ENCODE data around the gene TMEM40. TPM values are rescaled to one million over a fixed set of nuclear protein-coding genes. Genes with fewer than 3 reads are reported as not detected.

The TMEM40 gene
- total RNA-seq, 6 experiments from 2014 or later: 0.35 to 1.1 (median 0.51) TPM; not detected in 3

DNA sequence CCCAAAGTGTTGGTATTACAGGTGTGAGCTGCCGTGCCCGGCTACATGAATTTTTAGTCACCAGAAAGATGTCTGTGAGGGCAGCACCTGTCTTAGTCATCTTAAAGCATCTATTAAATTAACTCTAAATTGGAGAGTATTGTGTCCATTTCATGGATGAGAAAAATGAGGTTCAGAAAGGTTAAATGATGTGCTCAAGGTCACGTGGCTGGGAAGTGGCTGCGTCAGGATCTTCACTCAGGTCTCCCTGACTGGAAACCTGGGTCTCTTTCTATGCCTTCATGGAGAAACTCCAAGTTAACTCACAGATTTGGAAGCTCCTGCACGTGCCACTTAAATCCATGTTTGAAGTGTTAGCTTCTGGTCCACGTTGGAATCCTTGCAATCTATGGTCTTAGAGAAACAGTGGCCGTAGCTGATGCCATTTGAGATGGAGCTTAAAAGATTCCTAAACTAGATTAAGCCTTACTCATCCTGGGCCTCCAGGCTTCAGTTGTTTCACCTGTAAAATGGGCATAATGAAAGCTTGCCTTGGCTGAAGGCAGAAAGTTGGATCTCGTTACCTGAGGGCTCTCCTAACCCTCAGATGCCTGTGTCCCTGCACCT, 5.2 kb upstream of the TMEM40 start:
- DNase-seq (no peak), ATAC-seq (no peak)
- H3K4me3 ChIP-seq: no peak overlapping the region
- intact Hi-C loops (cut with DNase I): no loop called here
- TF ChIP-seq CTCF (IDR thresholded peaks at IDR 0.05): no peak
- TF ChIP-seq POLR2A (IDR thresholded peaks at IDR 0.05): no peak
- H3K27me3 ChIP-seq: no peaks in the 10 kb centered on the region
- WGBS (ENCODE audit: insufficient coverage, low coverage, low lambda C conversion rate, missing lambda C conversion rate): 86% methylated on average over 6 of the region's 8 CpGs
- no peak overlapping the region for H3K27ac ChIP-seq
- H3K36me3 ChIP-seq: no peaks in the 10 kb centered on the region
- no peaks in the 10 kb centered on the region for H3K9me3 ChIP-seq
- no peaks in the 10 kb centered on the region for H3K4me1 ChIP-seq

GRCh38 chr3:12759693-12760565, 870 bp upstream of the TMEM40 start:
- Histone ChIP-seq H3K36me3 (no peaks in the 10 kb centered on the region), H3K27me3 (no peaks in the 10 kb centered on the region), H3K4me3 (no peak overlapping the region), H3K4me1 (no peaks in the 10 kb centered on the region), H3K9me3 (no peaks in the 10 kb centered on the region), H3K27ac (no peak overlapping the region)
- ATAC-seq (peak in 2 of 4 donors; percentile 8 to 10), DNase-seq (no peak)
- intact Hi-C loops (cut with DNase I): no loop called here
- 80% methylated on average over 3 of the region's 8 CpGs for WGBS (ENCODE audit: insufficient coverage, low coverage, low lambda C conversion rate, missing lambda C conversion rate)
- TF ChIP-seq POLR2A (IDR thresholded peaks at IDR 0.05) (no peak), CTCF (IDR thresholded peaks at IDR 0.05) (no peak)

DNA sequence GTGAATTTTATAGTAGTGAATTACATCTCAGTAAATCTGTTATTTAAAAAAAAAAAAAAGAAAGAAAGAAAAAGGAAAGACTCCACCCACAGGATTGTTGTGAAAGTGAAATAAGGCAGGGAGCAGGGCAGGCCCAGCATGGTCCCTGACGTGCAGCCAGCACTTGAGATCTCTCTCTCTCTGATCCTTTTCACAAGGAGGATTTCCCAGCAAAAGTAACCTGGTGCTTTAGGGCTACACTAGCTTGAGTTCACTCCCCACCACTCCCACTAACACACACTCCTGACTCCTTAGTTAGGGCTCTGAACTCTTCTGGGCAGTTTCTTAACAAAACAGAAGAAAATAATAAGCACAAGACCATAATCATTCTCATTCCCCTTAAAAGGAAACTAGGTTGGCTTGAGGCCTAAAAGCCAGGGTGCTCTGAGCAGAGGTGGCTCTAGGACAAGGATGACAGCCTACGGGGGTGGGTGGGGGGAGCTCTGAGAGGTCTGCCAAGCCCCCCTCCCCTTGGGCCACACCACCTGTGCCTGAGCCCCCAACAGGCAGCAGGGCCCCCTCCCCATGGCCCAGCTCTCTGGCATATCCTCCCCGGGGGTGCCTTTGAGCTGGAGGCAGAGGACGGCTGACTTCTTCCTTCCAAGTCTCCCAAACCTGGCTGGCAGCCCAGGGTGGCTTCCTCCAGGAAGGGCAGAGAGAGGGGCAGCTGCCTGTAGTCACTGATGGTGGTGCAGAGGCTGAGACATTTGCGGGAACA, 856 bp downstream of the TMEM40 start:
- TF ChIP-seq CTCF (IDR thresholded peaks at IDR 0.05): no peak
- no peak for TF ChIP-seq POLR2A (IDR thresholded peaks at IDR 0.05)
- Histone ChIP-seq H3K9me3 (no peaks in the 10 kb centered on the region), H3K36me3 (no peaks in the 10 kb centered on the region), H3K4me3 (no peak overlapping the region), H3K27ac (no peak overlapping the region), H3K27me3 (no peaks in the 10 kb centered on the region), H3K4me1 (no peaks in the 10 kb centered on the region)
- DNase-seq: peak in 1 of 3 donors; percentile 34
- WGBS (ENCODE audit: insufficient coverage, low coverage, low lambda C conversion rate, missing lambda C conversion rate): 56% methylated on average over 2 of the region's 5 CpGs
- intact Hi-C loops (cut with DNase I): no loop called here
- ATAC-seq: peak; percentile 45 to 53 (median 50)

- H3K4me1 ChIP-seq: no peaks in the 10 kb centered on the region
- ATAC-seq (no peak), DNase-seq (no peak)
- intact Hi-C loops (cut with DNase I): no loop called here
- TF ChIP-seq POLR2A (IDR thresholded peaks at IDR 0.05) (no peak), CTCF (IDR thresholded peaks at IDR 0.05) (no peak)
- no peaks in the 10 kb centered on the region for H3K36me3 ChIP-seq
- no peak overlapping the region for H3K4me3 ChIP-seq
- H3K9me3 ChIP-seq: no peaks in the 10 kb centered on the region
- 87% methylated on average over 3 of the region's 3 CpGs for WGBS (ENCODE audit: insufficient coverage, low coverage, low lambda C conversion rate, missing lambda C conversion rate)
- H3K27ac ChIP-seq: no peak overlapping the region
- no peaks in the 10 kb centered on the region for H3K27me3 ChIP-seq
These were observed 2.4 kb downstream of the TMEM40 start for GRCh38 chr3:12756635-12757034.
